Measurements from ENCODE around the gene DNAH3.
"Not testable (repeated sequence)": the region's sequence is repeated elsewhere in the genome, so short reads cannot be mapped to it uniquely, and the experiment has no call there.

Gene DNAH3

GRCh38 chr16:20946015-20946629, 204.5 kb downstream of the DNAH3 start:
- no peak for DNase-seq (ENCODE audit: low read depth in 3 of 3, low spot score in 1 of 3)

- not testable (repeated sequence) for DNase-seq (ENCODE audit: low read depth in 3 of 3, low spot score in 1 of 3)
Observed at GRCh38 chr16:20945575-20945875, 205.1 kb downstream of the DNAH3 start.

- DNase-seq (ENCODE audit: low read depth in 3 of 3, low spot score in 1 of 3), result no peak
Observed at GRCh38 chr16:20944861-20945574, 205.6 kb downstream of the DNAH3 start.

- no peak for DNase-seq (ENCODE audit: low read depth in 3 of 3, low spot score in 1 of 3)
Observed at GRCh38 chr16:20942256-20942655, 208.4 kb downstream of the DNAH3 start.

GRCh38 chr16:20941636-20941926, 209.1 kb downstream of the DNAH3 start:
- no peak for DNase-seq (ENCODE audit: low read depth in 3 of 3, low spot score in 1 of 3)

GRCh38 chr16:20940871-20941635, 209.6 kb downstream of the DNAH3 start:
- no peak for DNase-seq (ENCODE audit: low read depth in 3 of 3, low spot score in 1 of 3)

GRCh38 chr16:20939611-20940010, 211.0 kb downstream of the DNAH3 start:
- DNase-seq (ENCODE audit: low read depth in 3 of 3, low spot score in 1 of 3), result no peak

- no peak for DNase-seq (ENCODE audit: low read depth in 3 of 3, low spot score in 1 of 3)
Observed at GRCh38 chr16:20938426-20938825, 212.2 kb downstream of the DNAH3 start.

- DNase-seq (ENCODE audit: low read depth in 3 of 3, low spot score in 1 of 3), result no peak
Observed at GRCh38 chr16:20937736-20938135, 212.9 kb downstream of the DNAH3 start.

- DNase-seq (ENCODE audit: low read depth in 3 of 3, low spot score in 1 of 3), result no peak
Observed at GRCh38 chr16:20933589-20933988, 217.1 kb downstream of the DNAH3 start.

GRCh38 chr16:20931066-20931600, 219.5 kb downstream of the DNAH3 start:
- DNase-seq (ENCODE audit: low read depth in 3 of 3, low spot score in 1 of 3), result no peak

- DNase-seq (ENCODE audit: low read depth in 3 of 3, low spot score in 1 of 3), result no peak
Observed at GRCh38 chr16:20930365-20930690, 220.3 kb downstream of the DNAH3 start.

- not testable (repeated sequence) for DNase-seq (ENCODE audit: low read depth in 3 of 3, low spot score in 1 of 3)
Observed at GRCh38 chr16:20929676-20930364, 220.8 kb downstream of the DNAH3 start.

- no peak for DNase-seq (ENCODE audit: low read depth in 3 of 3, low spot score in 1 of 3)
Observed at GRCh38 chr16:20928774-20929411, 221.8 kb downstream of the DNAH3 start.

GRCh38 chr16:20925751-20926150, 224.9 kb downstream of the DNAH3 start:
- no peak for DNase-seq (ENCODE audit: low read depth in 3 of 3, low spot score in 1 of 3)

GRCh38 chr16:20923876-20924275, 226.8 kb downstream of the DNAH3 start:
- no peak for DNase-seq (ENCODE audit: low read depth in 3 of 3, low spot score in 1 of 3)

- DNase-seq (ENCODE audit: low read depth in 3 of 3, low spot score in 1 of 3), result no peak
Observed at GRCh38 chr16:20920799-20921198, 229.8 kb downstream of the DNAH3 start.

GRCh38 chr16:20920091-20920490, 230.6 kb downstream of the DNAH3 start:
- no peak for DNase-seq (ENCODE audit: low read depth in 3 of 3, low spot score in 1 of 3)

GRCh38 chr16:20918486-20919239, 232.0 kb downstream of the DNAH3 start:
- no peak for DNase-seq (ENCODE audit: low read depth in 3 of 3, low spot score in 1 of 3)

- DNase-seq (ENCODE audit: low read depth in 3 of 3, low spot score in 1 of 3), result no peak
Observed at GRCh38 chr16:20916942-20917341, 233.7 kb downstream of the DNAH3 start.

GRCh38 chr16:20916289-20916688, 234.4 kb downstream of the DNAH3 start:
- no peak for DNase-seq (ENCODE audit: low read depth in 3 of 3, low spot score in 1 of 3)
